Effector memory CD8-positive, alpha-beta T cell (primary cell): ENCODE measurements around the gene FAM184B.
"Not testable (repeated sequence)": the region's sequence is repeated elsewhere in the genome, so short reads cannot be mapped to it uniquely, and the experiment has no call there.

ENCODE experiments used
- ATAC-seq: fragments of 150-1000 bp; cut with Tn5 transposase; replicated peaks from 2 replicates; pipeline ENCODE4 v1.10.0; 2021; ENCODE audit warnings: mild to moderate bottlenecking, moderate library complexity
- DNase-seq, 3 experiments: peaks; one replicate each; pipeline ENCODE4 v3.0.0; 2021
- H3K27ac Mint-ChIP-seq, 2 donors: one replicate each; pipeline ENCODE4 v1.8.0; 2022; ENCODE audit warnings: mild to moderate bottlenecking in 2 of 2, mixed read lengths in 2 of 2, moderate library complexity in 2 of 2
- H3K27me3 Mint-ChIP-seq, 2 donors: one replicate each; pipeline ENCODE4 v1.8.0; 2022; ENCODE audit warnings: mixed read lengths in 2 of 2
- H3K36me3 Mint-ChIP-seq: one replicate; pipeline ENCODE4 v1.8.0; 2022; ENCODE audit warnings: mild to moderate bottlenecking, moderate library complexity, mixed read lengths; ENCODE audit not compliant: insufficient read depth
- H3K4me1 Mint-ChIP-seq, 2 donors: one replicate each; pipeline ENCODE4 v1.8.0; 2022; ENCODE audit warnings: low read depth in 2 of 2, mixed read lengths in 2 of 2
- H3K4me3 Mint-ChIP-seq, 2 donors: one replicate each; pipeline ENCODE4 v1.8.0; 2022; ENCODE audit warnings: mild to moderate bottlenecking in 2 of 2, mixed read lengths in 2 of 2, moderate library complexity in 2 of 2
- H3K9me3 Mint-ChIP-seq, 2 donors: one replicate each; pipeline ENCODE4 v1.8.0; 2022; ENCODE audit warnings: mixed read lengths in 2 of 2

The FAM184B gene

GRCh38 chr4:17721496-17722355, 59.7 kb downstream of the FAM184B start:
- H3K27me3 Mint-ChIP-seq: peaks cover 24 to 41% of the 10 kb centered on the region in 2 donors
- no peak for DNase-seq
- H3K4me1 Mint-ChIP-seq: peaks cover 0 to 3% of the 10 kb centered on the region in 2 donors
- H3K27ac Mint-ChIP-seq: no peak overlapping the region
- H3K4me3 Mint-ChIP-seq: no peak overlapping the region
- ATAC-seq: no peak
- no peaks in the 10 kb centered on the region for H3K9me3 Mint-ChIP-seq
- no peaks in the 10 kb centered on the region for H3K36me3 Mint-ChIP-seq

- Mint-ChIP-seq H3K27me3 (peaks cover 15 to 19% of the 10 kb centered on the region in 2 donors), H3K4me3 (no peak overlapping the region), H3K9me3 (no peaks in the 10 kb centered on the region), H3K4me1 (peaks cover 0 to 3% of the 10 kb centered on the region in 2 donors), H3K36me3 (no peaks in the 10 kb centered on the region), H3K27ac (no peak overlapping the region)
- ATAC-seq (no peak), DNase-seq (no peak)
Measured at GRCh38 chr4:17719106-17719505, 62.3 kb downstream of the FAM184B start.

GRCh38 chr4:17718471-17718870, 63.0 kb downstream of the FAM184B start:
- Mint-ChIP-seq H3K27ac (no peak overlapping the region), H3K4me1 (peaks cover 0 to 3% of the 10 kb centered on the region in 2 donors), H3K27me3 (peaks cover 15 to 19% of the 10 kb centered on the region in 2 donors), H3K36me3 (no peaks in the 10 kb centered on the region), H3K9me3 (no peaks in the 10 kb centered on the region), H3K4me3 (no peak overlapping the region)
- DNase-seq (no peak), ATAC-seq (no peak)

- Mint-ChIP-seq H3K4me3 (no peak overlapping the region), H3K4me1 (peaks cover 0 to 3% of the 10 kb centered on the region in 2 donors), H3K27me3 (peaks cover 15 to 19% of the 10 kb centered on the region in 2 donors), H3K36me3 (no peaks in the 10 kb centered on the region), H3K9me3 (no peaks in the 10 kb centered on the region), H3K27ac (no peak overlapping the region)
- ATAC-seq: no peak
- DNase-seq: no peak
Measured at GRCh38 chr4:17717301-17717700, 64.1 kb downstream of the FAM184B start.

GRCh38 chr4:17715511-17715910, 65.9 kb downstream of the FAM184B start:
- no peak for ATAC-seq
- Mint-ChIP-seq H3K4me3 (no peak overlapping the region), H3K4me1 (peaks cover 0 to 1% of the 10 kb centered on the region in 2 donors), H3K36me3 (no peaks in the 10 kb centered on the region), H3K27ac (no peak overlapping the region), H3K9me3 (no peaks in the 10 kb centered on the region), H3K27me3 (peaks cover 21 to 28% of the 10 kb centered on the region in 2 donors)
- DNase-seq: no peak

- Mint-ChIP-seq H3K36me3 (no peaks in the 10 kb centered on the region), H3K27me3 (peaks cover 31 to 32% of the 10 kb centered on the region in 2 donors), H3K4me1 (peaks cover 0 to 1% of the 10 kb centered on the region in 2 donors), H3K4me3 (no peak overlapping the region), H3K27ac (no peak overlapping the region), H3K9me3 (no peaks in the 10 kb centered on the region)
- DNase-seq (no peak), ATAC-seq (no peak)
Measured at GRCh38 chr4:17713779-17714178, 67.6 kb downstream of the FAM184B start.

GRCh38 chr4:17712166-17712565, 69.3 kb downstream of the FAM184B start:
- no peak overlapping the region for H3K27ac Mint-ChIP-seq

GRCh38 chr4:17711206-17711605, 70.2 kb downstream of the FAM184B start:
- not testable (repeated sequence) for H3K4me3 Mint-ChIP-seq, ATAC-seq, H3K36me3 Mint-ChIP-seq, H3K4me1 Mint-ChIP-seq, H3K9me3 Mint-ChIP-seq, H3K27ac Mint-ChIP-seq, DNase-seq
- H3K27me3 Mint-ChIP-seq: peaks cover 26 to 29% of the 10 kb centered on the region in 2 donors

More at GRCh38 chr4:17712166-17712565, 69.3 kb downstream of the FAM184B start:
- DNase-seq (no peak), ATAC-seq (no peak)
- no peak overlapping the region for H3K4me3 Mint-ChIP-seq
- H3K9me3 Mint-ChIP-seq: no peaks in the 10 kb centered on the region
- peaks cover 26 to 27% of the 10 kb centered on the region in 2 donors for H3K27me3 Mint-ChIP-seq
- no peaks in the 10 kb centered on the region for H3K36me3 Mint-ChIP-seq
- H3K4me1 Mint-ChIP-seq: no peaks in the 10 kb centered on the region

- Mint-ChIP-seq H3K27ac (no peak overlapping the region), H3K27me3 (peaks cover 26 to 35% of the 10 kb centered on the region in 2 donors), H3K9me3 (no peaks in the 10 kb centered on the region), H3K4me1 (no peaks in the 10 kb centered on the region), H3K36me3 (no peaks in the 10 kb centered on the region), H3K4me3 (no peak overlapping the region)
- ATAC-seq: no peak
- DNase-seq: no peak
Measured at GRCh38 chr4:17709763-17710068, 71.7 kb downstream of the FAM184B start.

GRCh38 chr4:17708992-17709762, 72.2 kb downstream of the FAM184B start:
- Mint-ChIP-seq H3K4me1 (no peaks in the 10 kb centered on the region), H3K4me3 (no peak overlapping the region), H3K36me3 (no peaks in the 10 kb centered on the region), H3K27me3 (peaks cover 26 to 35% of the 10 kb centered on the region in 2 donors), H3K9me3 (no peaks in the 10 kb centered on the region), H3K27ac (no peak overlapping the region)
- ATAC-seq (no peak), DNase-seq (no peak)

GRCh38 chr4:17707671-17708070, 73.8 kb downstream of the FAM184B start:
- no peaks in the 10 kb centered on the region for H3K9me3 Mint-ChIP-seq
- no peak for ATAC-seq
- no peak overlapping the region for H3K27ac Mint-ChIP-seq

GRCh38 chr4:17705107-17705506, 76.3 kb downstream of the FAM184B start:
- no peak for ATAC-seq
- H3K27me3 Mint-ChIP-seq: peaks cover 10 to 18% of the 10 kb centered on the region in 2 donors
- H3K27ac Mint-ChIP-seq: no peak overlapping the region
- H3K4me3 Mint-ChIP-seq: no peak overlapping the region
- H3K36me3 Mint-ChIP-seq: no peaks in the 10 kb centered on the region
- H3K4me1 Mint-ChIP-seq: no peaks in the 10 kb centered on the region
- no peak for DNase-seq
- H3K9me3 Mint-ChIP-seq: no peaks in the 10 kb centered on the region

More at GRCh38 chr4:17707671-17708070, 73.8 kb downstream of the FAM184B start:
- no peak for DNase-seq
- Mint-ChIP-seq H3K4me1 (no peaks in the 10 kb centered on the region), H3K36me3 (no peaks in the 10 kb centered on the region), H3K4me3 (no peak overlapping the region), H3K27me3 (peaks cover 26 to 35% of the 10 kb centered on the region in 2 donors)

- H3K4me3 Mint-ChIP-seq: no peak overlapping the region
- DNase-seq (no peak), ATAC-seq (no peak)
- no peak overlapping the region for H3K27ac Mint-ChIP-seq
- H3K9me3 Mint-ChIP-seq: no peaks in the 10 kb centered on the region
- no peaks in the 10 kb centered on the region for H3K4me1 Mint-ChIP-seq
- no peaks in the 10 kb centered on the region for H3K36me3 Mint-ChIP-seq
- peaks cover 3 to 8% of the 10 kb centered on the region in 2 donors for H3K27me3 Mint-ChIP-seq
Measured at GRCh38 chr4:17704020-17704650, 77.3 kb downstream of the FAM184B start.
